ENCODE data around the gene SPAG6.

Gene SPAG6

DNA sequence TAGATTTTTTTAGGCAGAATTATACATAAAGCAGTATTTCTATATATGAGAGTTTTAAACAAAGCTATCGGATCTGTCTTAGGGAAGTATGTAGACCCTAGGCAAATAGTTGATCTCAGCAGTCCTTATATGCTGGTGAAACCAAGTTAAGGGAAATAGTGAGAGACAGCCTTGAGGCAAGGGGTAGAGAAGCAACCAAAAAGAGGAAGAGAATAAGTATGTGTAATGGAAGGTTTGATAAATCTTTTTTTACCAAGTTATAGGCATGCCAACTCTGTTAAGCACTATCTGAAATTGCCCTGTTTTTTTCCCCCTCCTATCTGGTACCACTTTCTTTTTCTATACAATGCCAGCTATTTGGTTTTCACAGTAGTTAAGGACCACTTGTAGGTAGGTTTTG lies 19.9 kb downstream of the SPAG6 start:
- TF ChIP-seq EZH2phosphoT487 (IDR thresholded peaks at IDR 0.05; ENCODE audit: low read length), result no peak
- TF ChIP-seq CTCF (IDR thresholded peaks at IDR 0.05; ENCODE audit: low read length), result no peak
- TF ChIP-seq EZH2 (optimal IDR thresholded peaks at IDR 0.05; ENCODE audit: low read depth, low read length), result no peak
- no peaks in the 10 kb centered on the region for H3K36me3 ChIP-seq (replicated peaks; ENCODE audit: insufficient read depth, low read length)
- H3K9me3 ChIP-seq (replicated peaks; ENCODE audit: insufficient read depth, low read length), result no peaks in the 10 kb centered on the region
- H3K27me3 ChIP-seq (replicated peaks; ENCODE audit: insufficient read depth, low read length), result no peaks in the 10 kb centered on the region
- no peak for DNase-seq
- no peak overlapping the region for H3K4me3 ChIP-seq (ENCODE audit: low read length)
- H3K27ac ChIP-seq (ENCODE audit: low read length), result no peak overlapping the region
- H3K4me1 ChIP-seq (ENCODE audit: low read length), result peaks cover 30% of the 10 kb centered on the region
- no peak overlapping the region for H3K9ac ChIP-seq (ENCODE audit: low read length)
- H4K20me1 ChIP-seq (ENCODE audit: insufficient read depth, low read length), result no peaks in the 10 kb centered on the region
- no peak overlapping the region for H3K4me2 ChIP-seq (ENCODE audit: low read depth, low read length)
- H3K9me2 ChIP-seq (replicated peaks; ENCODE audit: insufficient read depth, low read length), result no peaks in the 10 kb centered on the region
- no peaks in the 10 kb centered on the region for H3F3A ChIP-seq (ENCODE audit: insufficient read depth, low read length)
- H3K79me2 ChIP-seq (ENCODE audit: low read length), result no peaks in the 10 kb centered on the region
- no peak overlapping the region for H2AFZ ChIP-seq (ENCODE audit: low read length)

DNA sequence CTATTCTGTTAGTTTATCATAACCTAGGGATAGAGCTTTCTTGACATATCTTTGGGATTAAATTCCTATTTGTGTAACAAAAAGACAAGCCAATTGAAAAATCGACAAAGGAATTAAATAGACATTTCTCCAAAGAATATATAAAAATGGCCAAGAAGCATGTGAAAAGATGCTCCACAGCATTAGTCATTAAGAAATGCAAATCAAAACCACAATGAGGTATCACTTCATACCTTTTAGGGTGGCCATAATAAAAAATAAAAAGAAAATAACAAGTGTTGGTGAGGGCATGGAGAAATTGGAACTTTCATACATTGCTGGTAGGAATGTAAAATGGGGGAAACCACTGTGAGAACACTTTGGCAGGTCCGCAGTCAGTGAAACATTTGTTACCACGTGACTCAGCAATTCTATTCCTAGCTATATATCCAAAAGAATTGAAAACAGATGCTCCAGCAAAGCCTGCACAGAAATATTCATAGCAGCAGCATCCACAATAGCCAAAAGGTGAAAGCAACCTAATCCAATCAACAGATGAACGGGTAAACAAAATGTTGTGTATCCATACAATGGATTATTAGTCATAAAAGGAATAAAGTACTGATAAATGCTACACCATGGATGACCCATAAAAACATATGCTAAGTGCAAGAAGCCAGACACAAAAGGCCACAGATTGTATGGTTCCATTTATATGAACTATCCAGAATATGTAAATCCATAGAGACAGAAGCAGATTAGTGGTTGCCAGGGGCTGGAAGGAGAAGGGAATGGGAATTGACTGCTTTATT lies 20.5 kb downstream of the SPAG6 start:
- H3F3A ChIP-seq (ENCODE audit: insufficient read depth, low read length), result no peaks in the 10 kb centered on the region
- no peaks in the 10 kb centered on the region for H4K20me1 ChIP-seq (ENCODE audit: insufficient read depth, low read length)
- H3K36me3 ChIP-seq (replicated peaks; ENCODE audit: insufficient read depth, low read length), result no peaks in the 10 kb centered on the region
- DNase-seq, result no peak
- H3K27me3 ChIP-seq (replicated peaks; ENCODE audit: insufficient read depth, low read length), result no peaks in the 10 kb centered on the region
- H3K9ac ChIP-seq (ENCODE audit: low read length), result no peak overlapping the region
- no peak overlapping the region for H3K4me2 ChIP-seq (ENCODE audit: low read depth, low read length)
- no peak overlapping the region for H2AFZ ChIP-seq (ENCODE audit: low read length)
- no peaks in the 10 kb centered on the region for H3K9me2 ChIP-seq (replicated peaks; ENCODE audit: insufficient read depth, low read length)
- no peak overlapping the region for H3K4me3 ChIP-seq (ENCODE audit: low read length)
- no peak overlapping the region for H3K27ac ChIP-seq (ENCODE audit: low read length)
- peaks cover 34% of the 10 kb centered on the region for H3K4me1 ChIP-seq (ENCODE audit: low read length)
- no peaks in the 10 kb centered on the region for H3K9me3 ChIP-seq (replicated peaks; ENCODE audit: insufficient read depth, low read length)
- TF ChIP-seq EZH2phosphoT487 (IDR thresholded peaks at IDR 0.05; ENCODE audit: low read length) (no peak), CTCF (IDR thresholded peaks at IDR 0.05; ENCODE audit: low read length) (no peak), EZH2 (optimal IDR thresholded peaks at IDR 0.05; ENCODE audit: low read depth, low read length) (no peak)
- H3K79me2 ChIP-seq (ENCODE audit: low read length), result no peaks in the 10 kb centered on the region

GRCh38 chr10:22366435-22366703 lies 21.1 kb downstream of the SPAG6 start:
- no peaks in the 10 kb centered on the region for H3K9me2 ChIP-seq (replicated peaks; ENCODE audit: insufficient read depth, low read length)
- no peak overlapping the region for H3K9ac ChIP-seq (ENCODE audit: low read length)
- H3K36me3 ChIP-seq (replicated peaks; ENCODE audit: insufficient read depth, low read length), result no peaks in the 10 kb centered on the region
- H3K9me3 ChIP-seq (replicated peaks; ENCODE audit: insufficient read depth, low read length), result no peaks in the 10 kb centered on the region
- H3F3A ChIP-seq (ENCODE audit: insufficient read depth, low read length), result no peaks in the 10 kb centered on the region
- no peaks in the 10 kb centered on the region for H3K79me2 ChIP-seq (ENCODE audit: low read length)
- no peaks in the 10 kb centered on the region for H3K27me3 ChIP-seq (replicated peaks; ENCODE audit: insufficient read depth, low read length)
- DNase-seq, result no peak
- H3K4me1 ChIP-seq (ENCODE audit: low read length), result peaks cover 36% of the 10 kb centered on the region
- TF ChIP-seq CTCF (IDR thresholded peaks at IDR 0.05; ENCODE audit: low read length) (no peak), EZH2 (optimal IDR thresholded peaks at IDR 0.05; ENCODE audit: low read depth, low read length) (no peak), EZH2phosphoT487 (IDR thresholded peaks at IDR 0.05; ENCODE audit: low read length) (no peak)
- H4K20me1 ChIP-seq (ENCODE audit: insufficient read depth, low read length), result no peaks in the 10 kb centered on the region
- H3K4me2 ChIP-seq (ENCODE audit: low read depth, low read length), result 0 out of 2 replicates have a peak overlapping the region, but pooled peaks have one; percentile 65
- H3K4me3 ChIP-seq (ENCODE audit: low read length), result no peak overlapping the region
- H3K27ac ChIP-seq (ENCODE audit: low read length), result no peak overlapping the region
- H2AFZ ChIP-seq (ENCODE audit: low read length), result no peak overlapping the region
